ENCODE results near the gene PRPF6.

- TF ChIP-seq CTCF (IDR thresholded peaks at IDR 0.05; ENCODE audit: extremely low read depth in 1 of 2, insufficient read depth in 1 of 2, low read depth in 1 of 2, low read length in 2 of 2): no peak
- TF ChIP-seq EZH2 (IDR thresholded peaks at IDR 0.05; ENCODE audit: borderline replicate concordance, low read depth, low read length, severe bottlenecking): no peak
- no peak for TF ChIP-seq POLR2AphosphoS5 (IDR thresholded peaks at IDR 0.05; ENCODE audit: insufficient read depth, low read depth, low read length)
- TF ChIP-seq POLR2A (IDR thresholded peaks at IDR 0.05; ENCODE audit: low read depth, low read length): no peak
- no peak for TF ChIP-seq MAX (IDR thresholded peaks at IDR 0.05; ENCODE audit: insufficient read depth, insufficient read length)
- no peak for TF ChIP-seq MYC (IDR thresholded peaks at IDR 0.05; ENCODE audit: low read depth, low read length)
- TF ChIP-seq FOS (IDR thresholded peaks at IDR 0.05; ENCODE audit: borderline replicate concordance, insufficient read depth, low read length): no peak
- TF ChIP-seq GATA2 (IDR thresholded peaks at IDR 0.05; ENCODE audit: insufficient read depth, insufficient read length, low read depth, low read length): no peak
These were observed 100.7 kb downstream of the PRPF6 start for GRCh38 chr20:64081624-64081964.
